ENCODE results near the gene DYNLL2.

DNA sequence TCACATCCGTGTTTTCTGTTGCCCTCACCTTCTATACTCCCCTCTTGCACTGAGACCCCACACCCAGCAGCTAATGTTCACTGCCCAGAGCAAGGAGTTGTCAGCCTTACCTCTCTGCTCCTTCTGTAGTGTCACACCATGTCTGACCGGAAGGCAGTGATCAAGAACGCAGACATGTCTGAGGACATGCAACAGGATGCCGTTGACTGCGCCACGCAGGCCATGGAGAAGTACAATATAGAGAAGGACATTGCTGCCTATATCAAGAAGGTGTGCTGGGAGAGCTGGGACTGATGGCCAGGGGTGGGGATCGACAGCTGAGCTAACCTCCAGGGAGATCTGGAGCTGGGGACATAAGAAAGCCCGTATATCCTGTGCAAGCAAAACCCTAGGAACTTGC lies 3.7 kb downstream of the DYNLL2 start:
- TF ChIP-seq, protein P1, sequence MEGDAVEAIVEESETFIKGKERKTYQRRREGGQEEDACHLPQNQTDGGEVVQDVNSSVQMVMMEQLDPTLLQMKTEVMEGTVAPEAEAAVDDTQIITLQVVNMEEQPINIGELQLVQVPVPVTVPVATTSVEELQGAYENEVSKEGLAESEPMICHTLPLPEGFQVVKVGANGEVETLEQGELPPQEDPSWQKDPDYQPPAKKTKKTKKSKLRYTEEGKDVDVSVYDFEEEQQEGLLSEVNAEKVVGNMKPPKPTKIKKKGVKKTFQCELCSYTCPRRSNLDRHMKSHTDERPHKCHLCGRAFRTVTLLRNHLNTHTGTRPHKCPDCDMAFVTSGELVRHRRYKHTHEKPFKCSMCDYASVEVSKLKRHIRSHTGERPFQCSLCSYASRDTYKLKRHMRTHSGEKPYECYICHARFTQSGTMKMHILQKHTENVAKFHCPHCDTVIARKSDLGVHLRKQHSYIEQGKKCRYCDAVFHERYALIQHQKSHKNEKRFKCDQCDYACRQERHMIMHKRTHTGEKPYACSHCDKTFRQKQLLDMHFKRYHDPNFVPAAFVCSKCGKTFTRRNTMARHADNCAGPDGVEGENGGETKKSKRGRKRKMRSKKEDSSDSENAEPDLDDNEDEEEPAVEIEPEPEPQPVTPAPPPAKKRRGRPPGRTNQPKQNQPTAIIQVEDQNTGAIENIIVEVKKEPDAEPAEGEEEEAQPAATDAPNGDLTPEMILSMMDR (IDR thresholded peaks at IDR 0.05 in 8 of 11, conservative IDR thresholded peaks at IDR 0.05 in 3 of 11) = no peak
- TF ChIP-seq POLR2AphosphoS5 (IDR thresholded peaks at IDR 0.05) = no peak

All from spleen (tissue), 7 donors.